CD4-positive, alpha-beta T cell (primary cell): ENCODE measurements around the gene ARHGAP26. TPM values are rescaled to one million over a fixed set of nuclear protein-coding genes. Genes with fewer than 3 reads are reported as not detected.

ENCODE experiments used
- ATAC-seq: fragments of 200-7000 bp; cut with Tn5 transposase; one replicate; pipeline ENCODE4 v1.10.0; 2022; ENCODE audit warnings: mild to moderate bottlenecking; ENCODE audit not compliant: poor library complexity
- CTCF ChIA-PET: fragments of 350-600 bp; sonication (Branson Sonifier 250); formaldehyde crosslinking; loops from one replicate; lab custom pipeline; 2021; ENCODE audit warnings: antibody characterized with exemption, inconsistent platforms; lab: Charles Lee
- POLR2A ChIA-PET: fragments of 350-600 bp; sonication (Branson Sonifier 250); formaldehyde crosslinking; loops from one replicate; lab custom pipeline; 2021; ENCODE audit warnings: antibody characterized with exemption, inconsistent platforms; lab: Charles Lee
- DNase-seq, 14 experiments: peaks; one replicate each; pipeline ENCODE4 v3.0.0-alpha.2; 2013 to 2020; ENCODE audit warnings: mixed read lengths in 2 of 14
- H3K27ac ChIP-seq, 2 donors: one replicate each; pipeline versions ENCODE4 v1.5.1 to v1.7.0; 2013; ENCODE audit warnings: low read length in 2 of 2, low read depth in 1 of 2, mild to moderate bottlenecking in 1 of 2
- H3K27me3 ChIP-seq, 2 experiments: 1 replicate in 1 of 2; 2 replicates in 1 of 2; pipeline versions ENCODE4 v1.6.1 to v1.7.0; 2013; ENCODE audit warnings: low read length in 2 of 2, control low read depth in 1 of 2, mild to moderate bottlenecking in 1 of 2, moderate library complexity in 1 of 2; ENCODE audit not compliant: insufficient read depth in 2 of 2, control insufficient read depth in 1 of 2
- H3K36me3 ChIP-seq: one replicate; pipeline ENCODE4 v1.6.1; 2013; ENCODE audit warnings: low read length, control low read depth; ENCODE audit not compliant: insufficient read depth
- H3K4me1 ChIP-seq: one replicate; pipeline ENCODE4 v1.6.1; 2013; ENCODE audit warnings: low read length, control low read depth; ENCODE audit not compliant: insufficient read depth
- H3K4me3 ChIP-seq: one replicate; pipeline ENCODE4 v1.5.1; 2013; ENCODE audit warnings: mild to moderate bottlenecking, low read length, moderate library complexity
- H3K9me3 ChIP-seq, 2 experiments: 1 replicate in 1 of 2; 2 replicates in 1 of 2; pipeline versions ENCODE4 v1.6.1 to v1.7.0; 2013; ENCODE audit warnings: low read length in 2 of 2, mild to moderate bottlenecking in 2 of 2, control low read depth in 1 of 2, moderate library complexity in 1 of 2; ENCODE audit not compliant: control insufficient read depth in 1 of 2, insufficient read depth in 1 of 2
- H3K27ac Mint-ChIP-seq: one replicate; pipeline ENCODE4 v1.8.0; 2020; ENCODE audit warnings: mixed read lengths
- H3K27me3 Mint-ChIP-seq: one replicate; pipeline ENCODE4 v1.8.0; 2021; ENCODE audit warnings: mixed read lengths
- H3K36me3 Mint-ChIP-seq: one replicate; pipeline ENCODE4 v1.8.0; 2021; ENCODE audit warnings: low read depth, mixed read lengths
- H3K4me1 Mint-ChIP-seq: one replicate; pipeline ENCODE4 v1.8.0; 2021; ENCODE audit warnings: low read depth, mixed read lengths
- H3K4me3 Mint-ChIP-seq: one replicate; pipeline ENCODE4 v1.8.0; 2020; ENCODE audit warnings: mild to moderate bottlenecking, mixed read lengths
- H3K9me3 Mint-ChIP-seq: one replicate; pipeline ENCODE4 v1.8.0; 2020; ENCODE audit warnings: mixed read lengths
- intact Hi-C, 2 experiments: fragments of 100-400 bp; cut with DNase I in 1 of 2; cut with micrococcal nuclease in 1 of 2; formaldehyde crosslinking; loops; one replicate each; pipeline versions ENCODE4 v1.15.1 to v1.9.0; 2023 to 2025; cut with DNase I, micrococcal nuclease
- total RNA-seq, 174 experiments: library from RNA in 2 of 174; stranded (reverse) in 2 of 174; gene quantifications; one replicate each; pipeline ENCODE4 v1.2.3 and lab custom pipeline; 2021 to 2026
- TF ChIP-seq, protein P1 (sequence below): fragments of 200-600 bp; IDR thresholded peaks from one replicate; pipeline ENCODE4 v1.8.0; 2022; ENCODE audit warnings: antibody characterized with exemption, mild to moderate bottlenecking

The ARHGAP26 gene
- total RNA-seq, 2 experiments from 2014 or later = 24.9 to 27.3 TPM

DNA sequence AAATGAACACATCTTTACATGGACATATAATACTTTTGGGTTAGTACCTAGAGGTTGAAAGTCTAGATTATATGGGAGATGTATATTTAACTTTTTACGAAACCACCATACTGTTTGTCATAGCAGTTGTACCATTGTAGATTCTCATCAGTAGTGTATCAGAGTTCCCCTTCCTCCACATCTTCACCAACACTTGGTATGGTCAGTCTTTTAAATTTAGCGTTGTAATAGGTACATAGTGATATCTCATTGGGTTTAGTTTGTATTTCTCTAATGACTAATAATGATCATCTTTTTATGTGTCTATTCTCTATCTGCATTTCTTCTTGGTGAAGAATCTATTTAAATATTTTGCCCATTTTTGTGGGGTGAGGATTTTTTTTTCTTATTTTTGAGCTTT lies 495.8 kb downstream of the ARHGAP26 start:
- no peaks in the 10 kb centered on the region for H3K4me1 Mint-ChIP-seq
- no peaks in the 10 kb centered on the region for H3K27me3 Mint-ChIP-seq
- CTCF ChIA-PET = no interaction called here
- no peak overlapping the region for H3K4me3 ChIP-seq
- no peaks in the 10 kb centered on the region for H3K36me3 ChIP-seq
- H3K4me1 ChIP-seq = no peaks in the 10 kb centered on the region
- H3K4me3 Mint-ChIP-seq = no peak overlapping the region
- ATAC-seq (no peak), DNase-seq (no peak)
- H3K36me3 Mint-ChIP-seq = peaks cover 8% of the 10 kb centered on the region
- H3K27ac Mint-ChIP-seq = no peak overlapping the region
- H3K27me3 ChIP-seq = no peaks in the 10 kb centered on the region
- peaks cover 5 to 9% of the 10 kb centered on the region in 2 experiments for H3K9me3 ChIP-seq
- POLR2A ChIA-PET = interaction anchor here (0.9 kb wide), 1 partner anchor 84 kb away, joined by 3 read pairs; no protein-coding TSS in a partner anchor
- H3K27ac ChIP-seq = no peak overlapping the region
- intact Hi-C loops = no loop called here
- peaks cover 15% of the 10 kb centered on the region for H3K9me3 Mint-ChIP-seq
- TF ChIP-seq, protein P1, sequence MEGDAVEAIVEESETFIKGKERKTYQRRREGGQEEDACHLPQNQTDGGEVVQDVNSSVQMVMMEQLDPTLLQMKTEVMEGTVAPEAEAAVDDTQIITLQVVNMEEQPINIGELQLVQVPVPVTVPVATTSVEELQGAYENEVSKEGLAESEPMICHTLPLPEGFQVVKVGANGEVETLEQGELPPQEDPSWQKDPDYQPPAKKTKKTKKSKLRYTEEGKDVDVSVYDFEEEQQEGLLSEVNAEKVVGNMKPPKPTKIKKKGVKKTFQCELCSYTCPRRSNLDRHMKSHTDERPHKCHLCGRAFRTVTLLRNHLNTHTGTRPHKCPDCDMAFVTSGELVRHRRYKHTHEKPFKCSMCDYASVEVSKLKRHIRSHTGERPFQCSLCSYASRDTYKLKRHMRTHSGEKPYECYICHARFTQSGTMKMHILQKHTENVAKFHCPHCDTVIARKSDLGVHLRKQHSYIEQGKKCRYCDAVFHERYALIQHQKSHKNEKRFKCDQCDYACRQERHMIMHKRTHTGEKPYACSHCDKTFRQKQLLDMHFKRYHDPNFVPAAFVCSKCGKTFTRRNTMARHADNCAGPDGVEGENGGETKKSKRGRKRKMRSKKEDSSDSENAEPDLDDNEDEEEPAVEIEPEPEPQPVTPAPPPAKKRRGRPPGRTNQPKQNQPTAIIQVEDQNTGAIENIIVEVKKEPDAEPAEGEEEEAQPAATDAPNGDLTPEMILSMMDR = no peak

DNA sequence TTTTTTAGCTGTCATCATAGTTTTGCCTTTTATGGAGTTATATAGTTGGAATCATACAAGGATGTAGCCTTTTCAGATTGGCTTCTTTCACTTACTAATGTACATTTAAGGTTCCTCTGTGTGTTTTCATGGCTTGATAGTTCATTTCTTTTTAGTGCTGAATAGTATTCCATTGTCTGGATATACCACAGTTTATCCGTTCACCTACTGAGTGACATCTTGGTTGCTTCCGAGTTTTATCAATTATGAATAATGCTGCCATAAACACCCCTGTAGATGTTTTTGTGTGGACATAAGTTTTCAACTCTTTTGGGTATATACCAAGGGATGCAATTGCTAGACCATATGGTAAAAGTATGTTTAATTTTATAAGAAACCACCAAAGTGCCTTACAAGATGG lies 497.0 kb downstream of the ARHGAP26 start:
- CTCF ChIA-PET = no interaction called here
- H3K27ac Mint-ChIP-seq = no peak overlapping the region
- no peaks in the 10 kb centered on the region for H3K36me3 ChIP-seq
- peaks cover 5 to 9% of the 10 kb centered on the region in 2 experiments for H3K9me3 ChIP-seq
- DNase-seq = no peak
- intact Hi-C loops = no loop called here
- H3K9me3 Mint-ChIP-seq = peaks cover 15% of the 10 kb centered on the region
- H3K4me1 Mint-ChIP-seq = no peaks in the 10 kb centered on the region
- no peak overlapping the region for H3K27ac ChIP-seq
- ATAC-seq = no peak
- H3K27me3 Mint-ChIP-seq = no peaks in the 10 kb centered on the region
- H3K36me3 Mint-ChIP-seq = peaks cover 8% of the 10 kb centered on the region
- H3K4me1 ChIP-seq = no peaks in the 10 kb centered on the region
- no peak overlapping the region for H3K4me3 Mint-ChIP-seq
- POLR2A ChIA-PET = no interaction called here
- H3K4me3 ChIP-seq = no peak overlapping the region
- TF ChIP-seq, protein P1 = no peak
- no peaks in the 10 kb centered on the region for H3K27me3 ChIP-seq

DNA sequence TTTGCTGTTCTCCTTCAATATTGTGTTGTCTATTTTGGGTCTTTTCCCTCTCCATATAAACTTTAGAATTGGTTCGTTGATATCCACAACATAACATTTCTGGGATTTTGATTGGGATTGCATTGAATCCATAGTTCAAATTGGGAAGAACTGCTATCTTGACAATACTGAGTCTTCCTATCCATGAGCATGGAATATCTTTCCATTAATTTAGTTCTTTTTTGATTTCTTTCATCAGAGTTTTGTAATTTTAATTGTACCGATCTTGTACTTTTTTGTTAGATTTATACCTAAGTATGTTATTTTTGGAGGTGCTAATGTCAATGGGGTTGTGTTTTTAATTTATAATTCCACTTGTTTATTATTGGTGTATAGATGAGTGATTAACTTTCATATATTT lies 498.2 kb downstream of the ARHGAP26 start:
- Histone ChIP-seq H3K36me3 (no peaks in the 10 kb centered on the region), H3K4me3 (no peak overlapping the region), H3K27ac (no peak overlapping the region), H3K27me3 (no peaks in the 10 kb centered on the region), H3K9me3 (peaks cover 5 to 9% of the 10 kb centered on the region in 2 experiments), H3K4me1 (no peaks in the 10 kb centered on the region)
- TF ChIP-seq, protein P1 = no peak
- H3K36me3 Mint-ChIP-seq = peaks cover 11% of the 10 kb centered on the region
- no peaks in the 10 kb centered on the region for H3K4me1 Mint-ChIP-seq
- H3K9me3 Mint-ChIP-seq = peaks cover 15% of the 10 kb centered on the region
- ChIA-PET POLR2A (no interaction called here), CTCF (interaction anchor here (0.8 kb wide), 1 partner anchor 9 kb away, joined by 3 read pairs; no protein-coding TSS in a partner anchor)
- no peaks in the 10 kb centered on the region for H3K27me3 Mint-ChIP-seq
- H3K4me3 Mint-ChIP-seq = no peak overlapping the region
- no peak for DNase-seq
- intact Hi-C loops = no loop called here
- no peak overlapping the region for H3K27ac Mint-ChIP-seq
- ATAC-seq = no peak
